ENCODE results near the gene LRRC4C.

The LRRC4C gene

GRCh38 chr11:40306938-40307548 lies 1152.4 kb downstream of the LRRC4C start:
- no peak for DNase-seq (ENCODE audit: extremely low read depth in 1 of 2, low read depth in 1 of 2)

- DNase-seq (ENCODE audit: extremely low read depth in 1 of 2, low read depth in 1 of 2), result no peak
Measured at GRCh38 chr11:40302669-40303068, 1156.8 kb downstream of the LRRC4C start.

GRCh38 chr11:40295466-40295865 lies 1164.0 kb downstream of the LRRC4C start:
- no peak for DNase-seq (ENCODE audit: extremely low read depth in 1 of 2, low read depth in 1 of 2)

GRCh38 chr11:40294741-40295140 lies 1164.7 kb downstream of the LRRC4C start:
- no peak for DNase-seq (ENCODE audit: extremely low read depth in 1 of 2, low read depth in 1 of 2)

- no peak for DNase-seq (ENCODE audit: extremely low read depth in 1 of 2, low read depth in 1 of 2)
Measured at GRCh38 chr11:40294349-40294735, 1165.1 kb downstream of the LRRC4C start.

GRCh38 chr11:40293655-40294348 lies 1165.7 kb downstream of the LRRC4C start:
- DNase-seq (ENCODE audit: extremely low read depth in 1 of 2, low read depth in 1 of 2), result peak in 1 of 2 donors; percentile 9

GRCh38 chr11:40292721-40293508 lies 1166.5 kb downstream of the LRRC4C start:
- DNase-seq (ENCODE audit: extremely low read depth in 1 of 2, low read depth in 1 of 2), result no peak

- no peak for DNase-seq (ENCODE audit: extremely low read depth in 1 of 2, low read depth in 1 of 2)
Measured at GRCh38 chr11:40291741-40292140, 1167.7 kb downstream of the LRRC4C start.

GRCh38 chr11:40291329-40291728 lies 1168.1 kb downstream of the LRRC4C start:
- no peak for DNase-seq (ENCODE audit: extremely low read depth in 1 of 2, low read depth in 1 of 2)

GRCh38 chr11:40290171-40290631 lies 1169.3 kb downstream of the LRRC4C start:
- no peak for DNase-seq (ENCODE audit: extremely low read depth in 1 of 2, low read depth in 1 of 2)

GRCh38 chr11:40289370-40289769 lies 1170.1 kb downstream of the LRRC4C start:
- DNase-seq (ENCODE audit: extremely low read depth in 1 of 2, low read depth in 1 of 2), result no peak

GRCh38 chr11:40287916-40288803 lies 1171.3 kb downstream of the LRRC4C start:
- DNase-seq (ENCODE audit: extremely low read depth in 1 of 2, low read depth in 1 of 2), result no peak

- no peak for DNase-seq (ENCODE audit: extremely low read depth in 1 of 2, low read depth in 1 of 2)
Measured at GRCh38 chr11:40286137-40286536, 1173.3 kb downstream of the LRRC4C start.

GRCh38 chr11:40285558-40285957 lies 1173.9 kb downstream of the LRRC4C start:
- DNase-seq (ENCODE audit: extremely low read depth in 1 of 2, low read depth in 1 of 2), result no peak

- no peak for DNase-seq (ENCODE audit: extremely low read depth in 1 of 2, low read depth in 1 of 2)
Measured at GRCh38 chr11:40281052-40281580, 1178.3 kb downstream of the LRRC4C start.

- DNase-seq (ENCODE audit: extremely low read depth in 1 of 2, low read depth in 1 of 2), result no peak
Measured at GRCh38 chr11:40280159-40281051, 1179.0 kb downstream of the LRRC4C start.

GRCh38 chr11:40276960-40277359 lies 1182.5 kb downstream of the LRRC4C start:
- DNase-seq (ENCODE audit: extremely low read depth in 1 of 2, low read depth in 1 of 2), result no peak

- no peak for DNase-seq (ENCODE audit: extremely low read depth in 1 of 2, low read depth in 1 of 2)
Measured at GRCh38 chr11:40274017-40274416, 1185.4 kb downstream of the LRRC4C start.

GRCh38 chr11:40273192-40273732 lies 1186.2 kb downstream of the LRRC4C start:
- DNase-seq (ENCODE audit: extremely low read depth in 1 of 2, low read depth in 1 of 2), result no peak

All from stimulated activated CD8-positive, alpha-beta memory T cell treated with anti-CD3 and anti-CD28 coated beads, Interleukin-7, amount 100 ng/mL, for 48 hours (primary cell).